Measurements from ENCODE around the gene ZFYVE9.

ZFYVE9 gene

DNA sequence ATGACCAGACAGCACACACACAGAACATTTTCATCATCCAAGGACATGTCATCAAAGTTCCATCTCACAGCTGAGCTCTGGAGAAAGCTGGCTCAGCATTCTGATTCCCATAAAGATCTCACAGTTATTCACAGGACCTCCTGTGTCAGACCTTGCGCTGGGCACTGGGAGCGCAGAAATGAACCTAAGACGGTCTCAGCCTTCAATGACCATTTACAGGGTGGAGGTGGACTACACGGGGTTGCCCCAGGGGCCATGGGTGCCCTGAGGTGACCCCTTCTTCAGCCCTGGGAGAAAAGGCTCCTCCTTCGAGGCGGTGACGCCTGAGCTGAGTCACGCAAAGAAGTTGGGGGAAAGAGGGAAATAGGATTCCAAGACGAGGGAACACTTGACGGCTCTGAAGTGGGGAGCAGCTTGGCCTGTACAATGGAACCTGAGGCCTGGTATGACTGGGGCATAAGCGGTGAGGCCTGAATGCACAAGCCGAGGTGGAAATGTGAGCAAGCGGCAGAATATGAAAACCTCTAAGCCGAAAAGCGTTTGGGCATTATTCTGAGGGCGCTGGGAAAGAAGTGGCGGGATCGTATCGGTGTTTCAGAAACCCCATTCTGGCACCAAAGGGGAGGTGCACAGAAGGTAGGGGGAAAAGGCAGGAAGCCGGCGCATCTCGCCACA, 223.3 kb downstream of the ZFYVE9 start:
- Histone ChIP-seq H3K36me3 (ENCODE audit: control insufficient read depth, insufficient read depth, low read length) (no peaks in the 10 kb centered on the region), H3K4me3 (ENCODE audit: low read depth, low read length) (peak overlapping the region; percentile 96), H3K4me1 (no peaks in the 10 kb centered on the region), H3K79me2 (peaks cover 3% of the 10 kb centered on the region), H2AFZ (peak overlapping the region; percentile 94), H3K27me3 (ENCODE audit: control insufficient read depth, insufficient read depth, low read length) (no peaks in the 10 kb centered on the region), H3K9me3 (ENCODE audit: control insufficient read depth, low read length) (no peaks in the 10 kb centered on the region), H3K27ac (peak overlapping the region; percentile 77), H3K4me2 (ENCODE audit: low read length) (peak overlapping the region; percentile 73), H3K9ac (no peak overlapping the region)
- TF ChIP-seq, protein P1, sequence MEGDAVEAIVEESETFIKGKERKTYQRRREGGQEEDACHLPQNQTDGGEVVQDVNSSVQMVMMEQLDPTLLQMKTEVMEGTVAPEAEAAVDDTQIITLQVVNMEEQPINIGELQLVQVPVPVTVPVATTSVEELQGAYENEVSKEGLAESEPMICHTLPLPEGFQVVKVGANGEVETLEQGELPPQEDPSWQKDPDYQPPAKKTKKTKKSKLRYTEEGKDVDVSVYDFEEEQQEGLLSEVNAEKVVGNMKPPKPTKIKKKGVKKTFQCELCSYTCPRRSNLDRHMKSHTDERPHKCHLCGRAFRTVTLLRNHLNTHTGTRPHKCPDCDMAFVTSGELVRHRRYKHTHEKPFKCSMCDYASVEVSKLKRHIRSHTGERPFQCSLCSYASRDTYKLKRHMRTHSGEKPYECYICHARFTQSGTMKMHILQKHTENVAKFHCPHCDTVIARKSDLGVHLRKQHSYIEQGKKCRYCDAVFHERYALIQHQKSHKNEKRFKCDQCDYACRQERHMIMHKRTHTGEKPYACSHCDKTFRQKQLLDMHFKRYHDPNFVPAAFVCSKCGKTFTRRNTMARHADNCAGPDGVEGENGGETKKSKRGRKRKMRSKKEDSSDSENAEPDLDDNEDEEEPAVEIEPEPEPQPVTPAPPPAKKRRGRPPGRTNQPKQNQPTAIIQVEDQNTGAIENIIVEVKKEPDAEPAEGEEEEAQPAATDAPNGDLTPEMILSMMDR (IDR thresholded peaks at IDR 0.05), result no peak

DNA sequence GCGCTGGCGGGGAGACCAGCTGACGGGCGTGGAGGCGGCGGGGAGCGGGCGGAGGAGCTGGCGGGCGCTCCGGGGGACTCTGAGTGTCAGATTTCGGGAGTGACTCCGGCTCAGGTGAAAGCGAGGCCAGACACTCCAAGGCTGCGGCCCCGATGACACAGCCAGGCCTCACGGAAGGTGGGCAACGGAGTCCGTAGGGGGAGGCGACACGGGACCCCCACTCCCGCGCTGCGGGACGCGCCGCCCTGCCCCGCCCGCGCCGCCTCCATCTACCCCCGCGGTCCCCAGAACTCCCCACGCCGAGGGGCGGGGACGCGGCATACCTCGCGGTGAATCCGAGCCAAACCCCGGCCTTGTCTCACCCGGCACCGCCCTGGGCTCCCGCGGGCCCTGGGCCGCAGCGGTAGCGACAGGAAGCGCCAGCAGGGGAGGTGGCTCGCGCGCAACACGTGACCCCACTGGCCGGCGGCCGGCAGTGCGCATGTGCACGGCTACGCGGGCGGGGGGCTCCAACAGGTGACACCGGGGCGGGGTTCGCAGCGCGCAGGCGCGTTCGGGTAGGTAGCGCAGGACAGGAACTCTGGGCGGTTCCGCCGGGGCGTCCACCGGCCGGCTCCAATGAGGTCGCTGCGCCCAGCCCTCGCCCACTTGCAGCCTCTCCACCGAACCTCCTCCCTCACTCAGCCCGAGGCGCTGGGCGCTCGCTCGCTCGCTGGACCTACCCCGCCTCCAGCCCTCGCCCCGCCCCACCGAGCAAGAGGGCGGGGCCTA, 224.0 kb downstream of the ZFYVE9 start, which contains the start of gene CC2D1B:
CC2D1B (minus strand) TSS at position 460 of the 771 bp plus-strand sequence. CDS start 1,585 bp downstream, outside the sequence.
- H3K4me1 ChIP-seq, result no peaks in the 10 kb centered on the region
- peak within 1 kb of the TSS; percentile 96 for H3K4me3 ChIP-seq (ENCODE audit: low read depth, low read length)
- H3K27ac ChIP-seq, result peak within 1 kb of the TSS; percentile 77
- TF ChIP-seq, protein P1 (IDR thresholded peaks at IDR 0.05), result no peak
- H2AFZ ChIP-seq, result peak within 1 kb of the TSS; percentile 94
- peak within 1 kb of the TSS; percentile 46 for H3K9ac ChIP-seq
- H3K4me2 ChIP-seq (ENCODE audit: low read length), result peak within 1 kb of the TSS; percentile 73
- H3K79me2 ChIP-seq, result peaks cover 3% of the 10 kb centered on the region
- no peaks in the 10 kb centered on the region for H3K36me3 ChIP-seq (ENCODE audit: control insufficient read depth, insufficient read depth, low read length)
- H3K9me3 ChIP-seq (ENCODE audit: control insufficient read depth, low read length), result no peaks in the 10 kb centered on the region
- H3K27me3 ChIP-seq (ENCODE audit: control insufficient read depth, insufficient read depth, low read length), result no peaks in the 10 kb centered on the region

DNA sequence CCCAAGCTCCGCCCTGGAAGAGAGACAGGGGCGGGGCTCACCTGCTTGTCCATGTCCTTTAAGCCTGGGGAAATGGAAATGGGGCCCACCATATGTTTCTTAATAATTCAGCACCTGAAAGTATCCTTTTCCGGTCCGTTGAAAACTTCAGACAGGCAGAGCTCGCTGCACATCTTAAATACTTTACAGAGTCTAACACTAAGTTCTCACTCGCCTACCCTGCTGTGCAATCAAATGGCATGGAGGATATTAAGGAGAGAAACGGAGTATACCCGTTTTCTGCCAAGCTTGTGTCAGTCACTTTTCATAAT, 224.6 kb downstream of the ZFYVE9 start:
- H3K4me1 ChIP-seq, result no peaks in the 10 kb centered on the region
- no peaks in the 10 kb centered on the region for H3K27me3 ChIP-seq (ENCODE audit: control insufficient read depth, insufficient read depth, low read length)
- peak overlapping the region; percentile 73 for H3K4me2 ChIP-seq (ENCODE audit: low read length)
- no peaks in the 10 kb centered on the region for H3K9me3 ChIP-seq (ENCODE audit: control insufficient read depth, low read length)
- peak overlapping the region; percentile 96 for H3K4me3 ChIP-seq (ENCODE audit: low read depth, low read length)
- TF ChIP-seq, protein P1 (IDR thresholded peaks at IDR 0.05), result no peak
- H2AFZ ChIP-seq, result peak overlapping the region; percentile 74
- H3K9ac ChIP-seq, result no peak overlapping the region
- H3K79me2 ChIP-seq, result peaks cover 3% of the 10 kb centered on the region
- no peaks in the 10 kb centered on the region for H3K36me3 ChIP-seq (ENCODE audit: control insufficient read depth, insufficient read depth, low read length)
- H3K27ac ChIP-seq, result peak overlapping the region; percentile 27

DNA sequence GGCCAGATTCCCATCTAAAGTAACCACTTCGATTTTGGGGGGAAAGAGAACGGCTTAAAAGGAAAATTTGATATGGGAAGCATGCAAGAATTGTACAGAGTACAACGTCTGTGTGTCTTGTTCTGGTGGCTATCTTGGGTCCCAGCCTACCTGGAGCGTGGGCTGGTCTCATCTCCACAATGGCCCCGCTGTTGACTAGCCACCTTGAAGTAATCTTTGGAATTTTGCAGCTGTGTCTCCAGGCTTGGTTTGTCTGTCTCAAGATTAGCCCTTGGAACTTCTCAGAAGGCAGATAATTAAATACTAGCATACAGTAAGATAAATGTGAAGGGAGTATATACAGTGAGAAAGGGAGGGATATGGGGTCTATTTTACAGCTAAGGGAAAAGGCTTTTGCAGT, 225.4 kb downstream of the ZFYVE9 start:
- Histone ChIP-seq H3K27me3 (ENCODE audit: control insufficient read depth, insufficient read depth, low read length) (no peaks in the 10 kb centered on the region), H3K4me2 (ENCODE audit: low read length) (no peak overlapping the region), H2AFZ (no peak overlapping the region), H3K36me3 (ENCODE audit: control insufficient read depth, insufficient read depth, low read length) (no peaks in the 10 kb centered on the region), H3K9ac (no peak overlapping the region), H3K9me3 (ENCODE audit: control insufficient read depth, low read length) (no peaks in the 10 kb centered on the region), H3K4me3 (ENCODE audit: low read depth, low read length) (no peak overlapping the region), H3K27ac (no peak overlapping the region), H3K4me1 (no peaks in the 10 kb centered on the region), H3K79me2 (peaks cover 3% of the 10 kb centered on the region)
- TF ChIP-seq, protein P1 (IDR thresholded peaks at IDR 0.05), result no peak

Data from parathyroid adenoma (tissue), 2 donors.